Head of caudate nucleus (tissue), 42 donors: Measurements from ENCODE around the gene CRELD2.
A peak's percentile ranks its signal among the peaks of the same experiment; 100 is the strongest.
"Not testable (repeated sequence)": the region's sequence is repeated elsewhere in the genome, so short reads cannot be mapped to it uniquely, and the experiment has no call there.

Experiments
- DNase-seq, 42 donors: peaks; one replicate each; pipeline versions ENCODE4 v3.0.0 to v3.0.0-alpha.2; 2020 to 2021; ENCODE audit warnings: mixed read lengths in 7 of 42
- intact Hi-C: fragments of 100-400 bp; cut with DNase I; formaldehyde crosslinking; loops from one replicate; pipeline ENCODE4 v1.15.0; 2022

The CRELD2 gene

GRCh38 chr22:49936973-49937757 lies 18.7 kb downstream of the CRELD2 start:
- intact Hi-C loops: loop anchor here (10.0 kb wide), 1 partner anchor 58 kb away; no protein-coding TSS in a partner anchor
- peak; percentile 60 to 95 (median 80) for DNase-seq

GRCh38 chr22:49937758-49938564 lies 19.5 kb downstream of the CRELD2 start:
- intact Hi-C loops: loop anchor here (10.0 kb wide), 1 partner anchor 57 kb away; no protein-coding TSS in a partner anchor
- peak in 41 of 42 donors; percentile 55 to 93 (median 76) for DNase-seq

- no peak for DNase-seq
- intact Hi-C loops: loop anchor here (10.0 kb wide), 1 partner anchor 56 kb away; no protein-coding TSS in a partner anchor
Observed at GRCh38 chr22:49938565-49939136, 20.2 kb downstream of the CRELD2 start.

- no peak for DNase-seq
- intact Hi-C loops: no loop called here
Observed at GRCh38 chr22:49941507-49942316, 23.3 kb downstream of the CRELD2 start.

- DNase-seq: no peak
- intact Hi-C loops: no loop called here
Observed at GRCh38 chr22:49942565-49943404, 24.4 kb downstream of the CRELD2 start.

- intact Hi-C loops: no loop called here
- DNase-seq: no peak
Observed at GRCh38 chr22:49943405-49943765, 25.0 kb downstream of the CRELD2 start.

GRCh38 chr22:49943771-49944398 lies 25.5 kb downstream of the CRELD2 start:
- intact Hi-C loops: no loop called here
- DNase-seq: no peak

GRCh38 chr22:49944399-49944891 lies 26.0 kb downstream of the CRELD2 start:
- no peak for DNase-seq
- intact Hi-C loops: no loop called here

GRCh38 chr22:49945042-49945794 lies 26.8 kb downstream of the CRELD2 start:
- intact Hi-C loops: not testable (repeated sequence)

GRCh38 chr22:49946612-49947295 lies 28.3 kb downstream of the CRELD2 start:
- intact Hi-C loops: no loop called here
- no peak for DNase-seq

More at GRCh38 chr22:49945042-49945794, 26.8 kb downstream of the CRELD2 start:
- DNase-seq: not testable (repeated sequence)

- intact Hi-C loops: no loop called here
- no peak for DNase-seq
Observed at GRCh38 chr22:49947296-49947622, 28.8 kb downstream of the CRELD2 start.

GRCh38 chr22:49948116-49948957 lies 29.9 kb downstream of the CRELD2 start:
- no peak for DNase-seq
- intact Hi-C loops: no loop called here

GRCh38 chr22:49948958-49949913 lies 30.8 kb downstream of the CRELD2 start:
- intact Hi-C loops: no loop called here
- no peak for DNase-seq

GRCh38 chr22:49949914-49950292 lies 31.5 kb downstream of the CRELD2 start:
- DNase-seq: no peak
- intact Hi-C loops: no loop called here
